CD4-positive, alpha-beta memory T cell (primary cell): ENCODE data around the gene MED12. TPM values are rescaled to one million over a fixed set of nuclear protein-coding genes. Genes with fewer than 3 reads are reported as not detected.
A peak's percentile ranks its signal among the peaks of the same experiment; 100 is the strongest.

Experiments
- CTCF ChIA-PET: fragments of 350-600 bp; sonication (Branson Sonifier 250); formaldehyde crosslinking; loops from one replicate; lab custom pipeline; 2021; ENCODE audit warnings: inconsistent platforms; ENCODE audit not compliant: partially characterized antibody; lab: Charles Lee
- POLR2A ChIA-PET: fragments of 350-600 bp; sonication (Branson Sonifier 250); formaldehyde crosslinking; loops from one replicate; lab custom pipeline; 2021; ENCODE audit not compliant: partially characterized antibody; lab: Charles Lee
- DNase-seq, 5 donors: peaks; one replicate each; pipeline versions ENCODE4 v3.0.0 to v3.0.0-alpha.2; 2020 to 2022; ENCODE audit warnings: mixed read lengths in 1 of 5
- H3K27ac ChIP-seq: one replicate; pipeline ENCODE4 v1.7.0; 2013; ENCODE audit warnings: low read depth, low read length
- H3K27me3 ChIP-seq: 2 replicates; pipeline ENCODE4 v1.7.0; 2013; ENCODE audit warnings: mild to moderate bottlenecking, low read length, moderate library complexity; ENCODE audit not compliant: insufficient read depth
- H3K36me3 ChIP-seq: 2 replicates; pipeline ENCODE4 v1.7.0; 2013; ENCODE audit warnings: mild to moderate bottlenecking, low read length, moderate library complexity; ENCODE audit not compliant: insufficient read depth
- H3K4me1 ChIP-seq: 2 replicates; pipeline ENCODE4 v1.7.0; 2013; ENCODE audit warnings: mild to moderate bottlenecking, low read length, moderate library complexity; ENCODE audit not compliant: insufficient read depth
- H3K4me3 ChIP-seq, 2 donors: one replicate each; pipeline ENCODE4 v1.7.0; 2013; ENCODE audit warnings: low read length in 2 of 2, mild to moderate bottlenecking in 1 of 2
- H3K9me3 ChIP-seq, 2 donors: one replicate each; pipeline ENCODE4 v1.7.0; 2013; ENCODE audit warnings: low read length in 2 of 2, control low read depth in 1 of 2; ENCODE audit not compliant: control insufficient read depth in 1 of 2
- H3K27ac Mint-ChIP-seq, 7 donors: one replicate each; pipeline ENCODE4 v1.8.0; 2020 to 2021; ENCODE audit warnings: mixed read lengths in 7 of 7, mild to moderate bottlenecking in 6 of 7, inconsistent platforms in 3 of 7, moderate library complexity in 3 of 7
- H3K27me3 Mint-ChIP-seq, 2 donors: one replicate each; pipeline ENCODE4 v1.8.0; 2020 to 2021; ENCODE audit warnings: mixed read lengths in 2 of 2
- H3K36me3 Mint-ChIP-seq, 2 donors: one replicate each; pipeline ENCODE4 v1.8.0; 2020 to 2021; ENCODE audit warnings: mixed read lengths in 2 of 2, inconsistent platforms in 1 of 2, mild to moderate bottlenecking in 1 of 2
- H3K4me1 Mint-ChIP-seq, 4 donors: one replicate each; pipeline ENCODE4 v1.8.0; 2020 to 2021; ENCODE audit warnings: mixed read lengths in 4 of 4, mild to moderate bottlenecking in 1 of 4
- H3K4me3 Mint-ChIP-seq, 8 donors: one replicate each; pipeline ENCODE4 v1.8.0; 2020 to 2021; ENCODE audit warnings: mixed read lengths in 8 of 8, mild to moderate bottlenecking in 7 of 8, moderate library complexity in 6 of 8, inconsistent platforms in 3 of 8
- H3K9me3 Mint-ChIP-seq, 8 donors: one replicate each; pipeline ENCODE4 v1.8.0; 2020 to 2021; ENCODE audit warnings: mixed read lengths in 8 of 8, mild to moderate bottlenecking in 5 of 8, inconsistent platforms in 3 of 8, moderate library complexity in 1 of 8
- intact Hi-C: fragments of 100-400 bp; cut with micrococcal nuclease; formaldehyde crosslinking; loops from one replicate; pipeline ENCODE4 v1.15.1; 2023
- polyA plus RNA-seq, 2 donors: library from polyadenylated mRNA; unstranded; fragments of 300-500 nt; fragmentation: Illumina TruSeq; gene quantifications; one replicate each; pipeline ENCODE4 v1.2.3, GENCODE V29; 2021
- total RNA-seq, 2 experiments: library from RNA; stranded (reverse); gene quantifications; one replicate each; pipeline ENCODE4 v1.2.3, GENCODE V29; 2021

Gene MED12
- total and polyA plus RNA-seq, 4 experiments from 2014 or later = 3.4 to 89.9 (median 51.6) TPM

- Mint-ChIP-seq H3K9me3 (peaks cover 0 to 2% (median 0%) of the 10 kb centered on the region in 8 donors), H3K27ac (peak overlapping the region in 2 of 7 donors; percentile 57 to 58)
Observed at GRCh38 chrX:71154641-71155040, 36.2 kb downstream of the MED12 start.

GRCh38 chrX:71158603-71159002 lies 40.2 kb downstream of the MED12 start:
- no peaks in the 10 kb centered on the region for H3K27me3 ChIP-seq
- intact Hi-C loops = no loop called here
- peaks cover 8% of the 10 kb centered on the region for H3K4me1 ChIP-seq
- H3K9me3 ChIP-seq = no peaks in the 10 kb centered on the region
- Mint-ChIP-seq H3K27me3 (no peaks in the 10 kb centered on the region), H3K27ac (peak overlapping the region in 1 of 7 donors; percentile 34), H3K4me1 (peaks cover 6 to 13% (median 10%) of the 10 kb centered on the region in 4 donors), H3K9me3 (peaks cover 0 to under 1% (median 0%) of the 10 kb centered on the region in 8 donors), H3K36me3 (peaks cover 3 to 21% of the 10 kb centered on the region in 2 donors), H3K4me3 (peak overlapping the region in 1 of 8 donors; percentile 15)
- no peak overlapping the region for H3K4me3 ChIP-seq
- ChIA-PET CTCF (interaction anchor here (1.3 kb wide), 1 partner anchor 14 kb away, joined by 4 read pairs; no protein-coding TSS in a partner anchor), POLR2A (no interaction called here)
- DNase-seq = no peak
- no peak overlapping the region for H3K27ac ChIP-seq
- H3K36me3 ChIP-seq = no peaks in the 10 kb centered on the region

More at GRCh38 chrX:71154641-71155040, 36.2 kb downstream of the MED12 start:
- Histone ChIP-seq H3K27ac (no peak overlapping the region), H3K9me3 (no peaks in the 10 kb centered on the region), H3K27me3 (no peaks in the 10 kb centered on the region), H3K4me3 (no peak overlapping the region), H3K36me3 (no peaks in the 10 kb centered on the region), H3K4me1 (peaks cover 8% of the 10 kb centered on the region)
- Mint-ChIP-seq H3K4me1 (peaks cover 4 to 13% (median 10%) of the 10 kb centered on the region in 4 donors), H3K27me3 (no peaks in the 10 kb centered on the region), H3K36me3 (peaks cover 0 to 13% of the 10 kb centered on the region in 2 donors), H3K4me3 (no peak overlapping the region)
- POLR2A ChIA-PET = no interaction called here
- CTCF ChIA-PET = no interaction called here
- no peak for DNase-seq
- intact Hi-C loops = no loop called here

- no peak overlapping the region for H3K27ac ChIP-seq
- Mint-ChIP-seq H3K4me1 (peaks cover 6 to 13% (median 10%) of the 10 kb centered on the region in 4 donors), H3K9me3 (no peaks in the 10 kb centered on the region), H3K36me3 (peaks cover 3 to 23% of the 10 kb centered on the region in 2 donors), H3K4me3 (no peak overlapping the region), H3K27ac (peak overlapping the region in 4 of 7 donors; percentile 15 to 81 (median 40)), H3K27me3 (no peaks in the 10 kb centered on the region)
- no peaks in the 10 kb centered on the region for H3K36me3 ChIP-seq
- POLR2A ChIA-PET = no interaction called here
- H3K4me1 ChIP-seq = peaks cover 8% of the 10 kb centered on the region
- DNase-seq = no peak
- no peak overlapping the region for H3K4me3 ChIP-seq
- no peaks in the 10 kb centered on the region for H3K27me3 ChIP-seq
- CTCF ChIA-PET = interaction anchor here (1.3 kb wide), 1 partner anchor 14 kb away, joined by 4 read pairs; no protein-coding TSS in a partner anchor
- no peaks in the 10 kb centered on the region for H3K9me3 ChIP-seq
- intact Hi-C loops = no loop called here
Observed at GRCh38 chrX:71159335-71159734, 40.9 kb downstream of the MED12 start.

GRCh38 chrX:71160475-71160874 lies 42.1 kb downstream of the MED12 start:
- DNase-seq = no peak
- H3K9me3 ChIP-seq = no peaks in the 10 kb centered on the region
- POLR2A ChIA-PET = no interaction called here
- H3K4me1 Mint-ChIP-seq = peaks cover 6 to 13% (median 10%) of the 10 kb centered on the region in 4 donors
- peaks cover 3 to 26% of the 10 kb centered on the region in 2 donors for H3K36me3 Mint-ChIP-seq
- H3K9me3 Mint-ChIP-seq = no peaks in the 10 kb centered on the region
- CTCF ChIA-PET = no interaction called here
- H3K27ac Mint-ChIP-seq = no peak overlapping the region
- H3K27me3 Mint-ChIP-seq = no peaks in the 10 kb centered on the region
- H3K36me3 ChIP-seq = no peaks in the 10 kb centered on the region
- H3K4me1 ChIP-seq = peaks cover 8% of the 10 kb centered on the region
- no peak overlapping the region for H3K27ac ChIP-seq
- intact Hi-C loops = no loop called here
- H3K4me3 ChIP-seq = no peak overlapping the region
- H3K4me3 Mint-ChIP-seq = no peak overlapping the region
- no peaks in the 10 kb centered on the region for H3K27me3 ChIP-seq

GRCh38 chrX:71162981-71163380 lies 44.6 kb downstream of the MED12 start:
- no peak for DNase-seq
- H3K4me1 ChIP-seq = peaks cover 8% of the 10 kb centered on the region
- Mint-ChIP-seq H3K4me3 (no peak overlapping the region), H3K27me3 (no peaks in the 10 kb centered on the region), H3K36me3 (peaks cover 3 to 27% of the 10 kb centered on the region in 2 donors), H3K4me1 (peaks cover 6 to 13% (median 9%) of the 10 kb centered on the region in 4 donors), H3K9me3 (no peaks in the 10 kb centered on the region), H3K27ac (peak overlapping the region in 1 of 7 donors; percentile 32)
- no peak overlapping the region for H3K4me3 ChIP-seq
- POLR2A ChIA-PET = no interaction called here
- intact Hi-C loops = no loop called here
- CTCF ChIA-PET = interaction anchor here (0.6 kb wide), 1 partner anchor 195 kb away, joined by 3 read pairs; no protein-coding TSS in a partner anchor
- no peaks in the 10 kb centered on the region for H3K36me3 ChIP-seq
- no peaks in the 10 kb centered on the region for H3K9me3 ChIP-seq
- H3K27ac ChIP-seq = no peak overlapping the region
- no peaks in the 10 kb centered on the region for H3K27me3 ChIP-seq

GRCh38 chrX:71164071-71164470 lies 45.7 kb downstream of the MED12 start:
- H3K4me3 ChIP-seq = no peak overlapping the region
- H3K27ac Mint-ChIP-seq = peak overlapping the region in 2 of 7 donors; percentile 29
- no peaks in the 10 kb centered on the region for H3K9me3 Mint-ChIP-seq
- ChIA-PET POLR2A (no interaction called here), CTCF (no interaction called here)
- peaks cover 3% of the 10 kb centered on the region for H3K4me1 ChIP-seq
- H3K4me1 Mint-ChIP-seq = peaks cover 4 to 6% (median 5%) of the 10 kb centered on the region in 4 donors
- peaks cover 3 to 23% of the 10 kb centered on the region in 2 donors for H3K36me3 Mint-ChIP-seq
- H3K27ac ChIP-seq = no peak overlapping the region
- intact Hi-C loops = no loop called here
- no peak overlapping the region for H3K4me3 Mint-ChIP-seq
- DNase-seq = no peak
- no peaks in the 10 kb centered on the region for H3K36me3 ChIP-seq
- H3K27me3 ChIP-seq = no peaks in the 10 kb centered on the region
- H3K27me3 Mint-ChIP-seq = no peaks in the 10 kb centered on the region
- H3K9me3 ChIP-seq = no peaks in the 10 kb centered on the region

GRCh38 chrX:71166461-71166860 lies 48.1 kb downstream of the MED12 start:
- Mint-ChIP-seq H3K27me3 (no peaks in the 10 kb centered on the region), H3K36me3 (peaks cover 3 to 20% of the 10 kb centered on the region in 2 donors), H3K4me1 (peaks cover 0 to 11% (median 4%) of the 10 kb centered on the region in 4 donors), H3K9me3 (no peaks in the 10 kb centered on the region), H3K27ac (no peak overlapping the region), H3K4me3 (peak overlapping the region in 1 of 8 donors; percentile 15)
- Histone ChIP-seq H3K9me3 (no peaks in the 10 kb centered on the region), H3K4me1 (no peaks in the 10 kb centered on the region), H3K36me3 (no peaks in the 10 kb centered on the region), H3K27ac (no peak overlapping the region), H3K4me3 (no peak overlapping the region), H3K27me3 (no peaks in the 10 kb centered on the region)
- DNase-seq = no peak
- ChIA-PET POLR2A (no interaction called here), CTCF (no interaction called here)
- intact Hi-C loops = no loop called here
